Kidney (tissue), 14 donors: ENCODE data around the gene EPS8. TPM values are rescaled to one million over a fixed set of nuclear protein-coding genes. Genes with fewer than 3 reads are reported as not detected.

ENCODE experiments used
- DNase-seq, 5 donors: peaks; one replicate each; pipeline ENCODE4 v3.0.0-alpha.2; 2013 to 2020
- FAIRE-seq: peaks from 2 replicates; lab custom pipeline; 2012; peaks lifted over from hg19 to GRCh38; lab: Jason Lieb, UNC
- H3K27ac ChIP-seq, 2 donors: one replicate each; pipeline ENCODE4 v1.7.0; 2013; ENCODE audit warnings: low read depth in 2 of 2, low read length in 2 of 2, inconsistent platforms in 1 of 2
- H3K27me3 ChIP-seq: one replicate; pipeline ENCODE4 v1.7.1; 2013; ENCODE audit warnings: low read length, inconsistent platforms; ENCODE audit not compliant: control insufficient read depth, insufficient read depth
- H3K36me3 ChIP-seq, 3 donors: one replicate each; pipeline versions ENCODE4 v1.7.0 to v1.7.1; 2013; ENCODE audit warnings: low read length in 3 of 3, control low read depth in 1 of 3, inconsistent platforms in 1 of 3; ENCODE audit not compliant: insufficient read depth in 3 of 3, control insufficient read depth in 2 of 3
- H3K4me1 ChIP-seq, 3 donors: one replicate each; pipeline versions ENCODE4 v1.7.0 to v1.7.1; 2013; ENCODE audit warnings: low read length in 3 of 3, inconsistent platforms in 1 of 3, low read depth in 1 of 3; ENCODE audit not compliant: control insufficient read depth in 2 of 3, insufficient read depth in 2 of 3
- H3K4me3 ChIP-seq, 3 donors: one replicate each; pipeline versions ENCODE4 v1.7.0 to v1.8.1; 2013; ENCODE audit warnings: low read length in 3 of 3, control low read depth in 1 of 3, inconsistent platforms in 1 of 3
- H3K9ac ChIP-seq, 3 donors: one replicate each; pipeline versions ENCODE4 v1.7.0 to v1.7.1; 2013; ENCODE audit warnings: low read length in 3 of 3, control low read depth in 1 of 3, inconsistent platforms in 1 of 3
- H3K9me3 ChIP-seq, 3 donors: one replicate each; pipeline versions ENCODE4 v1.7.0 to v1.7.1; 2013; ENCODE audit warnings: low read length in 3 of 3, control low read depth in 1 of 3, inconsistent platforms in 1 of 3; ENCODE audit not compliant: control insufficient read depth in 2 of 3, insufficient read depth in 1 of 3
- intact Hi-C: fragments of 100-400 bp; cut with DNase I; formaldehyde crosslinking; loops from one replicate; pipeline ENCODE4 v1.11.1; 2022
- polyA plus RNA-seq: library from polyadenylated mRNA; stranded (reverse); fragments of 350-450 nt; fragmentation: Illumina TruSeq; extraction: RNeasy Lipid Tissue Mini Kit (QIAGEN cat#74804); gene quantifications from one replicate; pipeline ENCODE4 v1.2.3, GENCODE V29; 2014; ENCODE audit warnings: low read depth, low replicate concordance; ENCODE audit not compliant: insufficient read depth
- total RNA-seq: library from RNA; stranded (reverse); fragmentation: NEBNext Ultra II Directional; extraction: Animal tissue kit (Norgen Biotek cat#: 25700); gene quantifications from one replicate; pipeline ENCODE4 v1.2.1, GENCODE V29; 2021
- TF ChIP-seq, protein P1 (sequence below): IDR thresholded peaks from 3 replicates; pipeline ENCODE4 v1.5.1; 2012; ENCODE audit warnings: mild to moderate bottlenecking, moderate library complexity, borderline replicate concordance; ENCODE audit not compliant: insufficient read depth; ENCODE audit errors: extremely low read depth
- donor health status: control.
- donor health status: control.
- donor health status: control.
- donor health status: control.
- donor health status: control.
- donor health status: DM: yes; HTN: yes; CAD: no.
- donor health status: Normal renal cell carcinoma (clear cell type).

EPS8 gene
- total and polyA plus RNA-seq, 2 donors from 2014 or later = 33.9 to 80.3 TPM

DNA sequence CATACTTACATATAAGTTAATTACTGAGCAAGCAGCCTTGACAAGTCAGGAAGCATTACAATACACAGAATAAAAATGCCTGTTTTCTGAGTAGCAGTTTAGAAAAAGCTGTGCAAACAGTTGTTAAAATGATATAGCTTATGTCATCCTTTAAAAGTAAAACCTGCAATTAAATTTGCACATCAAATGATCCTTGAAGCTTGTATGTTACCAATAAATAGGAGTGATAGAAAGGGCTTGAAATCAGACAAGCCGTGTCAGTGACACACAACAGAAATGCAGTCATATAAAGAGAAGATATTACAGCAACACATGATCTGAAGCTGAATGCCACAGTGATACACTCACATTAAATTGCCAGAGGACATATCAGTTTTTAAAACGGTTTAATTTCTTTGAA, 70.0 kb downstream of the EPS8 start:
- no peak overlapping the region for H3K4me3 ChIP-seq
- no peak for FAIRE-seq
- intact Hi-C loops = no loop called here

DNA sequence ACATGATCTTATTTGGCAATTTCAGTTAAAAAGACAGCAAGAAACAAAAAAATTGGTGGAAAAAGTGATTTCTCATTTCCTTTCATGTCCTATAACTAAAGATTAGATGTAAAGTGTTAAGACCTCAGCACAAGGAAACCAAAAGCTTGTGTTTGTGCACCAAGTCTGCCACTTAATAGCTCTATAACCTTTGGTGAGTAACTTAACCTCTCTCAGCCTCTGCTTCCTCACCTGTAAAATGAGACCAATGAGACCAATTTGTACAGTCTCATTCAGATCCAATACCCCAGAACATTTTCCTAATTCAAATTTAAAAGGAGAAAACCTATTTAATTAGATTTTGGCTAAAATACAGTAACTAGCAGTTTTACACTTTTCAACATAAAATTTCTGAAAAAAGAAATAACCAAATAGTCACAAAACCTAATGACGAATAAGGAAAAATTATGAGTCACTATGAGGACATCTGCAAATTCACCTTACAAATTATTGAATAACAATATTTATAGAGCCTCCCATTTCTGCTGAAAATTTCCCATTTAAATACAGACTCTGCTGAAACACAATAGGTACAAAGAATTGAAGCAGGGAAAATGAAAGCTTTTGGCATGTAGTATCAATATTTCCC, 71.1 kb downstream of the EPS8 start:
- Histone ChIP-seq H3K27ac (peak overlapping the region in 1 of 2 donors; percentile 7), H3K36me3 (no peaks in the 10 kb centered on the region), H3K9me3 (no peaks in the 10 kb centered on the region), H3K4me3 (no peak overlapping the region), H3K4me1 (peaks cover 0 to 13% (median 10%) of the 10 kb centered on the region in 3 donors), H3K27me3 (no peaks in the 10 kb centered on the region), H3K9ac (no peak overlapping the region)
- DNase-seq (no peak), FAIRE-seq (peak; percentile 44)
- TF ChIP-seq, protein P1, sequence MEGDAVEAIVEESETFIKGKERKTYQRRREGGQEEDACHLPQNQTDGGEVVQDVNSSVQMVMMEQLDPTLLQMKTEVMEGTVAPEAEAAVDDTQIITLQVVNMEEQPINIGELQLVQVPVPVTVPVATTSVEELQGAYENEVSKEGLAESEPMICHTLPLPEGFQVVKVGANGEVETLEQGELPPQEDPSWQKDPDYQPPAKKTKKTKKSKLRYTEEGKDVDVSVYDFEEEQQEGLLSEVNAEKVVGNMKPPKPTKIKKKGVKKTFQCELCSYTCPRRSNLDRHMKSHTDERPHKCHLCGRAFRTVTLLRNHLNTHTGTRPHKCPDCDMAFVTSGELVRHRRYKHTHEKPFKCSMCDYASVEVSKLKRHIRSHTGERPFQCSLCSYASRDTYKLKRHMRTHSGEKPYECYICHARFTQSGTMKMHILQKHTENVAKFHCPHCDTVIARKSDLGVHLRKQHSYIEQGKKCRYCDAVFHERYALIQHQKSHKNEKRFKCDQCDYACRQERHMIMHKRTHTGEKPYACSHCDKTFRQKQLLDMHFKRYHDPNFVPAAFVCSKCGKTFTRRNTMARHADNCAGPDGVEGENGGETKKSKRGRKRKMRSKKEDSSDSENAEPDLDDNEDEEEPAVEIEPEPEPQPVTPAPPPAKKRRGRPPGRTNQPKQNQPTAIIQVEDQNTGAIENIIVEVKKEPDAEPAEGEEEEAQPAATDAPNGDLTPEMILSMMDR = no peak
- intact Hi-C loops = no loop called here

More for the DNA sequence above, 70.0 kb downstream of the EPS8 start:
- Histone ChIP-seq H3K9me3 (no peaks in the 10 kb centered on the region), H3K27me3 (no peaks in the 10 kb centered on the region), H3K4me1 (peaks cover 0 to 12% (median 10%) of the 10 kb centered on the region in 3 donors), H3K27ac (no peak overlapping the region), H3K36me3 (no peaks in the 10 kb centered on the region), H3K9ac (no peak overlapping the region)
- TF ChIP-seq, protein P1 = no peak
- DNase-seq = no peak

DNA sequence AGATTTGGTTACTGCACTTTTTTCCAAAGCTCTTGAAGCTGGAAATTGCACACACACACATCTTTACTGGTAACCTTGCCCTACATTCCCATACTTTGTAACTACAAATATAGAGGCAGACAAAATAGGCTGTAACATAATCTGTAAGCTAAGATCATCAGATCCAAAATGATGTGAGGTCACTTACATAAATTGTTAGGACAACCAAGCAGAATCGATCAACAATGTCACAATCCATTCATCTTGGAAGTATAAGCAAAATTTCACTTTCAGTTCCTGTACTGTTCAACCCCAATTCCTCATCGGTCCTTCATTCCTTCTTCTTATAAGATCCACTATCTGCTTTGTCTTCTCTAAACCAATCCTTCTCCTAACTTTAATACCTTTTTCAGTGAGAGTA, 72.6 kb downstream of the EPS8 start:
- intact Hi-C loops = no loop called here
- H3K9ac ChIP-seq = no peak overlapping the region

More for the DNA sequence above, 72.6 kb downstream of the EPS8 start:
- H3K9me3 ChIP-seq = no peaks in the 10 kb centered on the region
- FAIRE-seq (no peak), DNase-seq (no peak)
- no peak overlapping the region for H3K4me3 ChIP-seq
- peaks cover 0 to 15% (median 10%) of the 10 kb centered on the region in 3 donors for H3K4me1 ChIP-seq
- TF ChIP-seq, protein P1 = no peak
- H3K27ac ChIP-seq = no peak overlapping the region
- no peaks in the 10 kb centered on the region for H3K36me3 ChIP-seq
- H3K27me3 ChIP-seq = no peaks in the 10 kb centered on the region
